ENCODE data around the gene PRKG1.

- TF ChIP-seq CTCF (IDR thresholded peaks at IDR 0.05) (no peak), POLR2A (IDR thresholded peaks at IDR 0.05) (no peak)
Observed at GRCh38 chr10:52287866-52288265, 1213.6 kb downstream of the PRKG1 start.

All from Peyer's patch (tissue), 4 donors.